AG09319 (cell line): ENCODE results near the gene TASP1.
"Not testable (repeated sequence)": the region's sequence is repeated elsewhere in the genome, so short reads cannot be mapped to it uniquely, and the experiment has no call there.

ENCODE experiments used
- DNase-seq: peaks from one replicate; pipeline ENCODE4 v3.0.0-alpha.2; 2010; ENCODE audit warnings: low read depth; ENCODE audit errors: extremely low read depth
- TF ChIP-seq, protein P1 (sequence below): IDR thresholded peaks from 2 replicates; pipeline ENCODE4 v1.5.1; 2011; ENCODE audit warnings: low read depth, mild to moderate bottlenecking, inconsistent platforms, low read length, moderate library complexity

TASP1 gene

DNA sequence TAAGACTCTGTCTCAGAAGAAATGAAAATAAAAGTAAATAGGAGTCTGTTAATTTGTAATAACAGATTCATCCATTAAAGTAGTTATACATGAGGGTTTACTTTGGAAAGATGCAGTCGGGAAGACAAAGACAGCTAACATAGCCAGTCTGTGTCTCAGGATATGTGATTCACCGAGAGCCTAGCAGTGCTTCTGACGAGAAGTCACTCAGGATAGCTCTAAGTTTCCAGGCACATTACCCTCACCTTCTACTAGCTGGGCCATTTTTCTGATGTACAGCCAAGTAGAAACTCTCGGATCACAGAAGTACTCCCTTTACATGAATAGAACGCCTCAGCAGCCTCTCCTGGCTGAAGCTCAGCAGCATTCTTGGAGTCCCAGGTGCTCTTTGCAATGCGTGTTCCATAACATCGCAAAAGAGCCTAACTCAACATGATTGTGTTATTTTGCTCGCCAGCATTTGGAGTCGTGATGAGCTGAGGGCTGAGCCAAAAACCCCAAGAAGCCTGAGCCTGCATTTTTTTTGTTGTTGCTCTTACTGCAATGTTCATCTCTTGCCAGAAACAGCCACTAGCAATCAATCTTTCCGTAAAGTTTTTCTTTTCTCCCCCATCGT, 22.4 kb upstream of the TASP1 start:
- no peak for DNase-seq
- TF ChIP-seq, protein P1, sequence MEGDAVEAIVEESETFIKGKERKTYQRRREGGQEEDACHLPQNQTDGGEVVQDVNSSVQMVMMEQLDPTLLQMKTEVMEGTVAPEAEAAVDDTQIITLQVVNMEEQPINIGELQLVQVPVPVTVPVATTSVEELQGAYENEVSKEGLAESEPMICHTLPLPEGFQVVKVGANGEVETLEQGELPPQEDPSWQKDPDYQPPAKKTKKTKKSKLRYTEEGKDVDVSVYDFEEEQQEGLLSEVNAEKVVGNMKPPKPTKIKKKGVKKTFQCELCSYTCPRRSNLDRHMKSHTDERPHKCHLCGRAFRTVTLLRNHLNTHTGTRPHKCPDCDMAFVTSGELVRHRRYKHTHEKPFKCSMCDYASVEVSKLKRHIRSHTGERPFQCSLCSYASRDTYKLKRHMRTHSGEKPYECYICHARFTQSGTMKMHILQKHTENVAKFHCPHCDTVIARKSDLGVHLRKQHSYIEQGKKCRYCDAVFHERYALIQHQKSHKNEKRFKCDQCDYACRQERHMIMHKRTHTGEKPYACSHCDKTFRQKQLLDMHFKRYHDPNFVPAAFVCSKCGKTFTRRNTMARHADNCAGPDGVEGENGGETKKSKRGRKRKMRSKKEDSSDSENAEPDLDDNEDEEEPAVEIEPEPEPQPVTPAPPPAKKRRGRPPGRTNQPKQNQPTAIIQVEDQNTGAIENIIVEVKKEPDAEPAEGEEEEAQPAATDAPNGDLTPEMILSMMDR = no peak

DNA sequence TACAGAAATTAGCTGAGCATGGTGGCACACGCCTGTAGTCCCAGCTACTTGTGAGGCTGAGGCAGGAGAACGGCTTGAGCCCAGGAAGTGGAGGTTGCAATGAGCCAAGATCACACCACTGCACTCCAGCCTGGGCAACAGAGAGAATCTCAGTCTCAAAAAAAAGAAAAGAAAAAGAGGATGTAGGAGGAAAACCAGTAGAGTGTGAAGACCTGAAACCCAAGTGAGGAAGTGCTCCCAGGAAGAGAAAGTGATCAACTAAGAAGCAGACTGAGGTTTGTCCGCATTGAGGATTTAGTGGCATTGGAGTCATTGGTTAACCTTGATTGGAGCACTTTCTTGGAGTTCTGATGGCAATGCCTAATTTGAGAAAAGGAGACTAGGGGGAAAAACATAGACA, 20.6 kb upstream of the TASP1 start:
- TF ChIP-seq, protein P1 = no peak
- no peak for DNase-seq

DNA sequence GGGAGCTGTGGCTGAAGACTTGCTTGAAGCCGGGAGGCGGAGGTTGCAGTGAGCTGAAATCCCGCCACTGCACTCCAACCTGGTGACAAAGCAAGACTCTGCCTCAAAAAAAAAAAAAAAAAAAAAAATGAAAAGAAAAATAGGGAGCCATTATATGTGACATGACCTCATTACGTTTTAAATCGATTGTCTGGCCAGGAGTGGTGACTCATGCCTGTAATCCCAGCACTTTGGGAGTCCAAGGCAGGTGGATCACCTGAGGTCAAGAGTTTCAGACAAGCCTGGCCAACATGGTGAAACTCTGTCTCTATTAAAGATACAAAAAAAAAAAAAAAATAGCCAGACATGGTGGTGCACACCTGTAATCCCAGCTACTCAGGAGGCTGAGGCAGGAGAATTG, 19.3 kb upstream of the TASP1 start:
- DNase-seq = not testable (repeated sequence)

DNA sequence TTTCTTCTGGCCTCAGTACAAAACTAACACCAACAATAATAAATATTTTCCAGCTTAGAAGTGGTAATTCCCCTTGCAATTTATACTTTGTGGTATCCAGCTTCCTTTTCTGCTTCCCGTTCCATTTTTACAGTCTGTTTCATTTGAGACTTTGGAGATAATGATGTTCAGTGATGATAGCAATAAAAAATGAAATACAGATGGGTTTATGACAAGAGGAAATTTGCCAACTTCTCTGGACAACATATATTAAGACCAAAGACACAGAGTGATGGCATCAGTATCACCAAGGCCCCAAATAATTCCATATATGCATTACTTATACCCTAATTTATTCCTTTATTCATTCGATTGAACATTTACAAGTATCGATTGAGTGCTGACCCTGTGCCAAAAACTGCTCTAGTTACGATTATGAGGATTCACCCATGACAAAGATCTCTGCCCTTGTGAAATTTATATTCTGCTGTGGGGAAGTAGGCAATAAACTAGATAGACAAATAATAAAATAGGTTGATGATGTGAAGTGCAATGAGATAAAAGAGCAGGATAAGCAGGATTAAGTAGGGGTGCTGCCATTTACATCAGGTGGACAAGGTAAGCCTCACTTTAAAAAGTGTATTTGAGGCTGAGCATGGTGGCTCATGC, 18.1 kb upstream of the TASP1 start:
- DNase-seq = no peak
- TF ChIP-seq, protein P1 = no peak

DNA sequence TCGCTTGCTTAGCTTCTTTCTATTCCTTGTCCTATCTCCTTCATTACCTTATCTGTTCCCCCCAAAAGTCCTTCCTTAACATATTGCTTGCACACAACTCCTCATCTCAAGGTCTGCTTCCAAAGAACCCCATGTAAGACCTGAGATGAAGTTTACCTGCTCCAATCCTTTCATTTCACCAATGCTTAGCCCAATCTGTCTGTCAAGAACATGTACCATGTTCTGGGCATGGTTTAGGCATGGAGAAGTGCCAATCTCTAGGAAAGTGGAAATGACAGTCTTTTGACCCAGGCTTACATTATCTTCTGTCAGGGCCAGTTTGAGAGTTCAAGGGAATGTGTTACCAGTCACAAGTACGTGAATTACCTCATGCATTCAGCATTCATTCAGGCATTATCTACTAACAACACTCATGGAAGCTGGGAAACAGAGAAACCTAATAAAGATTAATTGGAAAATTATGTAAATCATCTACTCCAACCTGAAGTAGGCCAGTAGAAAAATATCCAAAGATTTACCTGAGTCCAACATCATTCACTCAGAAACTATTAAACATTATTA, 15.8 kb upstream of the TASP1 start:
- TF ChIP-seq, protein P1 = no peak
- DNase-seq = no peak

DNA sequence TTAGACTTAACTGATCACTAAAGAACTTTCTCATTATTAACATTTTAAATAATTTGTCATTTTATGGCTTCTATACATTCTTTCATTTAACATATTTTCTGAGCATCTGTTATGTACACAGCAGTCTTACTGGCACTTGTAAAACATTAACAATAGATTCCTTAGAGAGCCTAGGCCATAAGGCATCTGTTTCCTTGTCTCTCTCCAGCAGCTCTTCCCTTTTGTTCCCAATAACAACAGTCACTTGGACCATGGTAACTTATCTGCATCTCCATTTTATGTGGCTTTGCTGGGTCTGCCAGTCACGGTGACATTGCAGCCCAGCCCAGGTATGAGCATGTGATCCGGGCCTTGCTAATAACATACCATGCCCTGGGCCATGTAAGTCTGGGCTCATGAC, 11.7 kb upstream of the TASP1 start:
- TF ChIP-seq, protein P1 = no peak
- no peak for DNase-seq

DNA sequence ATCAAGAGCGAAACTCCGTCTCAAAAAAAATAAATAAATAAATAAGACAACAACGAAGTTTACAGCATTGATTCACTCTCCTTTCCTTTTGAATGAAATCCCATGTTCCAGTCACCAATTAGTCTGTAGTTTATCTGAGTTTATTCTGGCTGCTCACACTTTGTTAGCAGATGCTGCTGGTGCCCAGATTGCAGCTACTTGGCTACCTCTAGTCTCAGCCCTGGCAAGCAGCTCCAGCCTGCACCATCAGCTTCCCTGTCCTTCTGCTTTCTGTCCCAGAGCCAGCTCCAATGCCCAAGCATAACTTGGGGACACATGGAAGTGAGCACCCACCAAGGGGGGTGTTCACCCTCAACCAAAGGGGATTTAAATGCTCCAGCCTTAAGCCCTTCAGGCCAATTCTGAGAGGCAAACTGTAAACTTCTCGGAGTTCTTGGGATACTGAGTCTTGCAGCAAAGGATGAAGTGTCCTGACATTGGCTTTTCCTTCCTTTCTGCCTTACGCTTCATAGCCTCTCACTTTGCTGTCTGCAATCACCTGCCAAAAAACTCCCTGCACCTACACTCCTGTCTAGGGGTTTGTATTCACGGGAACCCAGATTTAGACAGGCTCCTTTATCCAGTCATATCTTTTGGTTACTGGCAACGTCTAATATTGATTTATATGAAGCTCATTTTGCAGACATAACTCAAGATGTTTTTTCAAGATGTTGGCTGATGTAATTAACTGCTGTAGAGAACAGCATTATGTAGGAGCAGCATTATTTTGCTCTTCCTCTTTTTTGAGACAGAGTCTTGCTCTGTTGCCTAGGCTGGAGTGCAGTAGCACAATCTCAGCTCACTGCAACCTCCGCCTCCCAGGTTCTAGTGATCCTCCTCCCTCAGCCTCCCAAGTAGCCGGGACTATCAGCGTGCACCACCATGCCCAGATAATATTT, 9.8 kb upstream of the TASP1 start:
- DNase-seq = no peak
- TF ChIP-seq, protein P1 = no peak
